Measurements from ENCODE around the gene ABTB2.

ABTB2 gene

DNA sequence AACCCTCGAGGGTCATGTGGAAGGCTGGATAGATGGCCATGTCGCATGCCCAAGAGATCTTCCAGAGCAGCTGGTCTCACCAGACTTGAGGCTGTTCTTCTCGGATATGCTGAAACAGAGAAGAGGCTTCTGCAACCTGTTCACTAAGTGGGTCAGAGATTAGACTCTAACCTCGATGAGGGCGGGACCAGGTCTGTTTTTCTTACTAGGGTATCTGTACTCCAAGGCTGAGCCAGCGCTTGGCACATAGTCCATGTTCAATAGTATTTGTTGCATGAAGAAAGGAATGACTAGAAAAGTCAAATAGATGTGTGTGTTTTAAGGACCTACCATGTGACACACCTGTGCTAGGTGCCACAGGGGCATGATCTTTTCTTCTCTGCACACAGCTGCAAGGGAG lies 43.6 kb downstream of the ABTB2 start:
- TF ChIP-seq, protein P1, sequence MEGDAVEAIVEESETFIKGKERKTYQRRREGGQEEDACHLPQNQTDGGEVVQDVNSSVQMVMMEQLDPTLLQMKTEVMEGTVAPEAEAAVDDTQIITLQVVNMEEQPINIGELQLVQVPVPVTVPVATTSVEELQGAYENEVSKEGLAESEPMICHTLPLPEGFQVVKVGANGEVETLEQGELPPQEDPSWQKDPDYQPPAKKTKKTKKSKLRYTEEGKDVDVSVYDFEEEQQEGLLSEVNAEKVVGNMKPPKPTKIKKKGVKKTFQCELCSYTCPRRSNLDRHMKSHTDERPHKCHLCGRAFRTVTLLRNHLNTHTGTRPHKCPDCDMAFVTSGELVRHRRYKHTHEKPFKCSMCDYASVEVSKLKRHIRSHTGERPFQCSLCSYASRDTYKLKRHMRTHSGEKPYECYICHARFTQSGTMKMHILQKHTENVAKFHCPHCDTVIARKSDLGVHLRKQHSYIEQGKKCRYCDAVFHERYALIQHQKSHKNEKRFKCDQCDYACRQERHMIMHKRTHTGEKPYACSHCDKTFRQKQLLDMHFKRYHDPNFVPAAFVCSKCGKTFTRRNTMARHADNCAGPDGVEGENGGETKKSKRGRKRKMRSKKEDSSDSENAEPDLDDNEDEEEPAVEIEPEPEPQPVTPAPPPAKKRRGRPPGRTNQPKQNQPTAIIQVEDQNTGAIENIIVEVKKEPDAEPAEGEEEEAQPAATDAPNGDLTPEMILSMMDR (conservative IDR thresholded peaks at IDR 0.05; ENCODE audit: low read depth, low read length), result no peak
- no peak for DNase-seq (ENCODE audit: low read depth)

GRCh38 chr11:34313099-34313517 lies 44.7 kb downstream of the ABTB2 start:
- H3K4me3 ChIP-seq (ENCODE audit: low read length), result no peak overlapping the region
- no peak for DNase-seq (ENCODE audit: low read depth)
- TF ChIP-seq, protein P1 (conservative IDR thresholded peaks at IDR 0.05; ENCODE audit: low read depth, low read length), result no peak

More for the DNA sequence above, 43.6 kb downstream of the ABTB2 start:
- H3K4me3 ChIP-seq (ENCODE audit: low read length), result no peak overlapping the region

DNA sequence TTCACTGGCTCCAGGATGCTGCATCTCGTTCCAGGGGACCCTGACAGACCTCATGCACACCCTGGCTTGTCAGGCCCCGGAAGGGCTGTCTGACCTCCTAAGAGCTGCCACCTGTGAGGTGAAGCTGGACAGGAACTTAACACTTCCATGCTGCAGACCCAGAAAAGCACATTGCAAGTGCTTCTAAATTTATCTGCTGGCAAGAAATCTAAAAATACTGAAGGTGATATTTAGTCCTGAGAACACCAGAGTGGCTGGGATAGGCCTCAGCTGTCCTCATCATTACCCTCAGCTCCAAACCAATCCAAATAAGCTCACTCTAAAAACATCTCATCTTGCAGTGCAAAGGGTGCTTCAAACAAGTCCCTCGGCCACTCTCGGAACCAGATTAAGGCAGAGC lies 46.7 kb downstream of the ABTB2 start:
- no peak overlapping the region for H3K4me3 ChIP-seq (ENCODE audit: low read length)
- TF ChIP-seq, protein P1 (conservative IDR thresholded peaks at IDR 0.05; ENCODE audit: low read depth, low read length), result no peak
- no peak for DNase-seq (ENCODE audit: low read depth)

DNA sequence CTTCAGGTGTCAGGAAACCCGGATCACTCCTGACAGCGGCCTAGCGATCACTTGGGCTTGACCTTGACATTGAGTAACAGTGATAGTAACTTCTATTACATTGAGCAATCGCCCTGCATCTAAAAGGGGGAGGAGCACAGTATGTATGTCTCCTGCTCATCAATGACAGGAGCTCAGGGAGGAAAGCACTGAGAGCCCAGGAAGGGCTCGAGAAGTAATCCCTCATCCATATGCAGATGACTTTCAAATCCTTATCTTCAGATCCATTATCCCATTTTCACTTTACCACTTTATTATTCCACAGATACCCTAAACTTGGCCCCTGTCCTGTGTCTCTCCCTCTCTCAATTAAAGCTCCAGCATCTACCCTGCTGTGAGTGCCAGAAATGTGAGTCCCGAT lies 47.8 kb downstream of the ABTB2 start:
- TF ChIP-seq, protein P1 (conservative IDR thresholded peaks at IDR 0.05; ENCODE audit: low read depth, low read length), result no peak
- DNase-seq (ENCODE audit: low read depth), result no peak
- no peak overlapping the region for H3K4me3 ChIP-seq (ENCODE audit: low read length)

- no peak for DNase-seq (ENCODE audit: low read depth)
- H3K4me3 ChIP-seq (ENCODE audit: low read length), result no peak overlapping the region
- TF ChIP-seq, protein P1 (conservative IDR thresholded peaks at IDR 0.05; ENCODE audit: low read depth, low read length), result no peak
Measured at GRCh38 chr11:34308913-34309585, 48.8 kb downstream of the ABTB2 start.

GRCh38 chr11:34308049-34308912 lies 49.5 kb downstream of the ABTB2 start:
- no peak overlapping the region for H3K4me3 ChIP-seq (ENCODE audit: low read length)
- DNase-seq (ENCODE audit: low read depth), result no peak
- TF ChIP-seq, protein P1 (conservative IDR thresholded peaks at IDR 0.05; ENCODE audit: low read depth, low read length), result no peak
